GM23338 (cell line): ENCODE measurements around the gene C6orf47.

Source experiments
- EZH2 ChIP-seq: fragments of 200-600 bp; sonication (generic); IDR thresholded peaks from one replicate; pipeline ENCODE4 v1.8.0; 2017; ENCODE audit warnings: antibody characterized with exemption, mild to moderate bottlenecking, low read depth; ENCODE audit not compliant: unreplicated experiment
- EZH2phosphoT487 ChIP-seq: fragments of 200-600 bp; sonication (generic); IDR thresholded peaks from one replicate; pipeline ENCODE4 v1.8.1; 2018; ENCODE audit warnings: antibody characterized with exemption; ENCODE audit not compliant: unreplicated experiment
- POLR2AphosphoS5 ChIP-seq: IDR thresholded peaks from 2 replicates; pipeline ENCODE4 v1.6.1; 2016; ENCODE audit warnings: antibody characterized with exemption, low read depth
- ZNF331 ChIP-seq: fragments of 250-450 bp; sonication (Bioruptor Pico); IDR thresholded peaks from 2 replicates; pipeline ENCODE4 v1.5.0; 2020; ENCODE audit warnings: low read depth, mild to moderate bottlenecking, moderate library complexity
- TF ChIP-seq, protein P1 (sequence below), 2 experiments: fragments of 200-600 bp in 1 of 2; sonication (generic) in 1 of 2; conservative IDR thresholded peaks; 2 replicates each; pipeline versions ENCODE4 v1.5.1 to v1.6.1; 2016 to 2017; ENCODE audit warnings: antibody characterized with exemption in 2 of 2, low read depth in 2 of 2, mild to moderate bottlenecking in 2 of 2, moderate library complexity in 1 of 2

DNA sequence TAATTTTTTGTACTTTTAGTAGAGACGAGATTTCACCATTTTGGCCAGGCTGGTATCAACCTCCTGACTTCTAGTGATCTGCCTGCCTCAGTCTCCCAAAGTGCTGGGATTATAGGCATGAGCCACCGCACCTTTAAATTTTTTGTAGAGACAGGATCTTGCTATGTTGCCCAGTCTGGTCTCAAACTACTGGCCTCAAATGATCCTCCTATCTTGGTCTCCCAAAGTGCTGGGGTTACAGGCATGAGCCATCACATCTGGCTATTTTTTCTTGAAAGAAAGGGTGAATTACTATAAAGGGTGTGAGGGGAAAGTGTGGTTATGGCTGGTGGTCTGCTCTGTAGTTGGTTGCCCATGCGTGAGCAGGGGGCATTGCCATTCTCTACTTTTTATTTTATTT, 47.6 kb upstream of the C6orf47 start:
- TF ChIP-seq EZH2phosphoT487 = no peak
- TF ChIP-seq, protein P1, sequence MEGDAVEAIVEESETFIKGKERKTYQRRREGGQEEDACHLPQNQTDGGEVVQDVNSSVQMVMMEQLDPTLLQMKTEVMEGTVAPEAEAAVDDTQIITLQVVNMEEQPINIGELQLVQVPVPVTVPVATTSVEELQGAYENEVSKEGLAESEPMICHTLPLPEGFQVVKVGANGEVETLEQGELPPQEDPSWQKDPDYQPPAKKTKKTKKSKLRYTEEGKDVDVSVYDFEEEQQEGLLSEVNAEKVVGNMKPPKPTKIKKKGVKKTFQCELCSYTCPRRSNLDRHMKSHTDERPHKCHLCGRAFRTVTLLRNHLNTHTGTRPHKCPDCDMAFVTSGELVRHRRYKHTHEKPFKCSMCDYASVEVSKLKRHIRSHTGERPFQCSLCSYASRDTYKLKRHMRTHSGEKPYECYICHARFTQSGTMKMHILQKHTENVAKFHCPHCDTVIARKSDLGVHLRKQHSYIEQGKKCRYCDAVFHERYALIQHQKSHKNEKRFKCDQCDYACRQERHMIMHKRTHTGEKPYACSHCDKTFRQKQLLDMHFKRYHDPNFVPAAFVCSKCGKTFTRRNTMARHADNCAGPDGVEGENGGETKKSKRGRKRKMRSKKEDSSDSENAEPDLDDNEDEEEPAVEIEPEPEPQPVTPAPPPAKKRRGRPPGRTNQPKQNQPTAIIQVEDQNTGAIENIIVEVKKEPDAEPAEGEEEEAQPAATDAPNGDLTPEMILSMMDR (conservative IDR thresholded peaks at IDR 0.05; ENCODE audit: low read depth in 2 of 2) = no peak
- no peak for TF ChIP-seq EZH2
- no peak for TF ChIP-seq POLR2AphosphoS5
- no peak for TF ChIP-seq ZNF331 (CRISPR knock-in tag)
